Measurements from ENCODE around the gene FUZ.

The FUZ gene

DNA sequence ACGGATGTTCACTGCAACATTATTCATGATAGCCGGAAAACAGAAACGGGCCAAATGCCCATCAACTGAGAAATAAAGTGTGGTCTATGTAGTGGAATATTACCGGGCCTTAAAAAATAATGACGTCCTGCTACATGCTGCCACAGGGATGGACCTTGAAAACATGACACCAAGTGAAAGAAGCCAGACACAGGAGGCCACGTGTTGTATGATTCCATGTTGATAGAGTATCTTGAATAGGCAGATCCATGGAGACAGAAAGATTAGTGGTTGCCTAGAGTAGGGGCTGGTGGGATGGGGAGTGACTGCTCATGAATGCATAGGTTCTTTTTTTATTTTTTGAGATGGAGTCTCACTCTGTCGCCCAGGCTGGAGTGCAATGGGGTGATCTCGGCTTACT, 42.6 kb downstream of the FUZ start:
- no peak overlapping the region for H3K27ac ChIP-seq (ENCODE audit: low read depth, low read length)
- no peaks in the 10 kb centered on the region for H3K9me3 ChIP-seq (ENCODE audit: low read length)
- no peak overlapping the region for H3K9ac ChIP-seq (ENCODE audit: low read length)
- no peaks in the 10 kb centered on the region for H3K27me3 ChIP-seq (ENCODE audit: control insufficient read depth in 1 of 2, insufficient read depth in 2 of 2, low read length in 2 of 2)
- no peak overlapping the region for H3K4me3 ChIP-seq (ENCODE audit: low read depth in 1 of 2, low read length in 2 of 2)
- H3K4me1 ChIP-seq (ENCODE audit: insufficient read depth, low read length) = peaks cover 25% of the 10 kb centered on the region
- H3K36me3 ChIP-seq (ENCODE audit: insufficient read depth, low read length) = peaks cover 8% of the 10 kb centered on the region

DNA sequence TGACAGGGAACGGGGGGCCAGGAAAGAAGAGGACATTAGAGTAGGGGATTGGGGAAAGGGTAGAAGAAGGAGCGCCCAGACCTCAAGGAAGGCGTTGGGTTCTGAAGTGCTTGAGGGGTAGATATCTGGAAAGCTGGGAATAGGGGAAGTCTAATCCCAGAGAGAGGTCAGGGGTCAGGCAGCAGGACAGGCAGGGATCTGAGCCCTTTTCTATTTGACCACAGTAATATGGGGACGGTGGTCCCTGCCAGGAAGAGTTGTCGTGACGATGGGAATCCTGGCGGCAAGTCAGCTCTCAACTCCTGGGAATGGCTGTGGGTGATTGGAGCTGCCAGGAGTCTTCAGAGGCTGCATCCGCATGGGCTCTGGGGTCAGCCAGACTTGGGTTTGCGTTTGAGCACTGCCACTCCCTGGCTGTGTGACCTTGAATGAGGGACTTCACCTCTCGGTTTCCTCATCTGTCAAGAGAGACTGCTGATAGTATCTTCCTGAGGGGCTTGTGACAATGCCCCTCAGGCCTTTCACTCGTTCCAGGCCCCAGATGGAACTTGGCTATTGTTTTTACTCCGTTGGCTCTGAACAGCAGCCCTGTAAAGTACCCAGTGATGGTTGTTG, 45.0 kb downstream of the FUZ start:
- no peaks in the 10 kb centered on the region for H3K27me3 ChIP-seq (ENCODE audit: control insufficient read depth in 1 of 2, insufficient read depth in 2 of 2, low read length in 2 of 2)
- H3K4me3 ChIP-seq (ENCODE audit: low read depth in 1 of 2, low read length in 2 of 2) = peak overlapping the region; percentile 75 to 98
- H3K9ac ChIP-seq (ENCODE audit: low read length) = peak overlapping the region; percentile 95
- H3K4me1 ChIP-seq (ENCODE audit: insufficient read depth, low read length) = peaks cover 27% of the 10 kb centered on the region
- no peaks in the 10 kb centered on the region for H3K36me3 ChIP-seq (ENCODE audit: insufficient read depth, low read length)
- H3K27ac ChIP-seq (ENCODE audit: low read depth, low read length) = no peak overlapping the region
- H3K9me3 ChIP-seq (ENCODE audit: low read length) = no peaks in the 10 kb centered on the region

DNA sequence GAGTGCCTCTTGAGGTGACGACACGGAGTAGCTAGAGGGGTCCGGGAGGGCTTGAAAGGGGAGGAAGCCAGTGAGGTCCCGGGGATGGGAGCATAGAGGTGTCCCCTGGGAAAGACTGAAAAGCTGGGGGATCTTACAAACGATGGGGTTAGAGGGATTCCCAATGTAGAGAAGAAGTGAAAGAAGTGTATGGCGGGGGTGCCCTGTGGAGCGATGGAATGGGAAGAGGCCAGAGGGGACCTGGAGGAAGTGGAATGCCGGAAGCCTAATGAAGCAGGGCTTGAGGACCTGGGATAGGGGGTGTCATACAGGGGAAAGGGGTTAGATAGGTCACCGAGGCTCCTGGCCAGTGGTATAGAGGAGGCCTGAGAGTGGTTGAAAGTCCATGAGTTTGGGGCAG, 45.7 kb downstream of the FUZ start:
- Histone ChIP-seq H3K9ac (ENCODE audit: low read length) (peak overlapping the region; percentile 95), H3K4me1 (ENCODE audit: insufficient read depth, low read length) (peaks cover 27% of the 10 kb centered on the region), H3K27ac (ENCODE audit: low read depth, low read length) (peak overlapping the region; percentile 79), H3K4me3 (ENCODE audit: low read depth in 1 of 2, low read length in 2 of 2) (peak overlapping the region; percentile 75 to 98), H3K36me3 (ENCODE audit: insufficient read depth, low read length) (no peaks in the 10 kb centered on the region), H3K27me3 (ENCODE audit: control insufficient read depth in 1 of 2, insufficient read depth in 2 of 2, low read length in 2 of 2) (no peaks in the 10 kb centered on the region), H3K9me3 (ENCODE audit: low read length) (no peaks in the 10 kb centered on the region)

DNA sequence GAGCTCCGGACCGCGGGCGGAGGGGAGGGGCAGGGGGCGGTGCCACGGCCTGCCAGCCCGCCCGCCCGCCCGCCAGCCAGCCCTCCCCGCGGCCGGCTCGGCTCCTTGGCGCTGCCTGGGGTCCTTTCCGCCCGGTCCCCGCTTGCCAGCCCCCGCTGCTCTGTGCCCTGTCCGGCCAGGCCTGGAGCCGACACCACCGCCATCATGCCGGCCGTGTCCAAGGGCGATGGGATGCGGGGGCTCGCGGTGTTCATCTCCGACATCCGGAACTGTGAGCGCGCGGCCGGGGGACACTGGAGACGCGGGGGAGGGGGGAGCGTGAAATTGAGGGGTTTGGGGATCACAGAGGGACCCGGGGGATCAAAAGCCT, 46.2 kb downstream of the FUZ start, which contains the start of gene AP2A1:
AP2A1 (plus strand) TSS at position 72 of the 370 bp plus-strand sequence; CDS start at position 205, 133 bp downstream.
- Histone ChIP-seq H3K36me3 (ENCODE audit: insufficient read depth, low read length) (no peaks in the 10 kb centered on the region), H3K9me3 (ENCODE audit: low read length) (no peaks in the 10 kb centered on the region), H3K9ac (ENCODE audit: low read length) (peak within 1 kb of the TSS; percentile 95), H3K4me3 (ENCODE audit: low read depth in 1 of 2, low read length in 2 of 2) (peak within 1 kb of the TSS; percentile 75 to 98), H3K27ac (ENCODE audit: low read depth, low read length) (peak within 1 kb of the TSS; percentile 79), H3K27me3 (ENCODE audit: control insufficient read depth in 1 of 2, insufficient read depth in 2 of 2, low read length in 2 of 2) (no peaks in the 10 kb centered on the region), H3K4me1 (ENCODE audit: insufficient read depth, low read length) (peaks cover 27% of the 10 kb centered on the region)

DNA sequence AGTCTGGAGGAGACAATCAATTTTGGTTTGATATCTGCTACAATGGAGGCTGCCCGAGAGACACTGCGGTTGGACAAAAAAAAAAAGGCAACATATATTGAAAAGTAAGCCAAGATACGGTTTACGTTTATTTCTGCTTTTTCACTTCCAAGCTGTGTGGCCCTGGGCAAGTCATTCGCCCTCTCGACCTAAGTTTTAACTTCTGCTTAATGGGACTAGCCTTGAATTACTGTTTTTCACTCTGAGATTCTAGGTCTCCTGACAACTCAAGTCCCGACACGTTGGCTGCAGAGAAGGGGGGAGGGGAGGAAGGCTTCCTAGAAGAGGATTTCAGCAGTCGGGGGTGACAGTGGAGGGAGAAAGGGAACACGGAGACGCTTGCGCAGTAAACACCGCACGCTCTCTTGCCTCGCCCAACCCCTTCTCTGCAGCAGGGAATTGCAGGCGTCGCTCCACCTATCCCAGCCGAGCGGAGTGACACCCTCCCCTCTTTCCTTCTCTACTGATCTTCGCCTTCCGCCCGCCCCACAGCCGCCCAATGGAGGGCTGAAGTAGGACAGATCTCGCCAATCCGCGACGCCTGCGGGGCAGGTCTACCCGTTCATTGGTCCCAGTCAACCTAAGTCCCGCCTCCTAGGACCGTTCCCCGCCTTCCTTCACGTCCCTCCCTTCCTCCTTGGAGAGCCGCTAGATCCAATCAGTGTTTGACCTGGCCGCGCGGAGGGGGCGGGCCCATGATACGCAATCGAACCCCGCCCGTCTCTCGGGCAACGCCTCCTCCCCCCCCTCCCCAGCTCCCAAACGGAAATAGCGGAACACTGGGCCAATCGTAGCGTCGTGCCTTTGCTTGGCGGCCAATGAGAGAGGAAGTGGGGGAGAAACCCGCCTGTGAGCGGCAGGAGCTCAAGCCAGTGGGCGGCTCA, 46.8 kb downstream of the FUZ start:
- Histone ChIP-seq H3K27ac (ENCODE audit: low read depth, low read length) (peak overlapping the region; percentile 79), H3K36me3 (ENCODE audit: insufficient read depth, low read length) (no peaks in the 10 kb centered on the region), H3K4me3 (ENCODE audit: low read depth in 1 of 2, low read length in 2 of 2) (peak overlapping the region; percentile 21 to 49), H3K9me3 (ENCODE audit: low read length) (no peaks in the 10 kb centered on the region), H3K4me1 (ENCODE audit: insufficient read depth, low read length) (peaks cover 27% of the 10 kb centered on the region), H3K27me3 (ENCODE audit: control insufficient read depth in 1 of 2, insufficient read depth in 2 of 2, low read length in 2 of 2) (no peaks in the 10 kb centered on the region), H3K9ac (ENCODE audit: low read length) (peak overlapping the region; percentile 55)

DNA sequence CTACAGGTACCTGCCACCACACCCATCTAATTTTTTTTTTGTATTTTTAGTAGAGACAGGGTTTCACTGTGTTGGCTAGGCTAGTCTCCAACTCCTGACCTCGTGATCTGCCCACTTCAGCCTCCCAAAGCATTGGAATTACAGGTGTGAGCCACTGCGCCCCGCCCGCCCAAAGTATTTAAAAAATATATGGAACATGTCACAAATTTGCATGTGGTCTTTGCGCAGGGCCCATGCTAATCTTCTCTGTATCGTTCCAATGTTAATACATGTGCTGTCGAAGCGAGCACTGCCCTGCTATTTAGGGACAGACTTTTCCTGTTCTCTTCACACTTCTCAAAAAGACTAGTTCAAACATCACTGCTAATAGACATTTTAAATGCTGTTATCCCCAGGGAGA, 48.8 kb downstream of the FUZ start:
- Histone ChIP-seq H3K4me3 (ENCODE audit: low read depth in 1 of 2, low read length in 2 of 2) (no peak overlapping the region), H3K27me3 (ENCODE audit: control insufficient read depth in 1 of 2, insufficient read depth in 2 of 2, low read length in 2 of 2) (no peaks in the 10 kb centered on the region), H3K27ac (ENCODE audit: low read depth, low read length) (no peak overlapping the region), H3K9me3 (ENCODE audit: low read length) (no peaks in the 10 kb centered on the region), H3K36me3 (ENCODE audit: insufficient read depth, low read length) (no peaks in the 10 kb centered on the region), H3K9ac (ENCODE audit: low read length) (no peak overlapping the region), H3K4me1 (ENCODE audit: insufficient read depth, low read length) (peaks cover 27% of the 10 kb centered on the region)

DNA sequence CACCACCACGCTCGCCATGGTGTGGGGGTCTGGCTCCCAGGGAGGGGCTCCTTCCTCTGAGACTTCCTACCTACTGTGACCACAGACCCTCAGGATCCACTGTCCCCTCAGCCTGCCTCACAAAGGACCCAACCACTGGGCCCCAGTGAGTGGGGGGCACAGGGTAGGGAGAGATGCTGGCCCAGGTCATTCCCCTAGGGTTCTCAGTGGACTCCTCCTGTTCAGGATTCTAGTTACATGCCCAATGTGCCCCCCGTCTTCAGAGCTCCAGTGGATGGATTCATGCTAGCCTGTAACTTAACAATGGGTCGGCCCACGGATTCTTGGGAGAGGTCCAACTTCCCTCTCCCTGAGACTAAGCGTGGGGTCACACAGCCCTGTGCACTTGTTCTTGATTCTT, 49.9 kb downstream of the FUZ start, which contains the start of gene TSKS:
TSKS (minus strand) TSS at position 77 of the 400 bp plus-strand sequence; CDS start at position 18, 59 bp downstream.
- Histone ChIP-seq H3K4me3 (ENCODE audit: low read depth in 1 of 2, low read length in 2 of 2) (no peak within 1 kb of the TSS), H3K27ac (ENCODE audit: low read depth, low read length) (no peak within 1 kb of the TSS), H3K36me3 (ENCODE audit: insufficient read depth, low read length) (no peaks in the 10 kb centered on the region), H3K27me3 (ENCODE audit: control insufficient read depth in 1 of 2, insufficient read depth in 2 of 2, low read length in 2 of 2) (no peaks in the 10 kb centered on the region), H3K9me3 (ENCODE audit: low read length) (no peaks in the 10 kb centered on the region), H3K9ac (ENCODE audit: low read length) (no peak within 1 kb of the TSS), H3K4me1 (ENCODE audit: insufficient read depth, low read length) (peaks cover 16% of the 10 kb centered on the region)

DNA sequence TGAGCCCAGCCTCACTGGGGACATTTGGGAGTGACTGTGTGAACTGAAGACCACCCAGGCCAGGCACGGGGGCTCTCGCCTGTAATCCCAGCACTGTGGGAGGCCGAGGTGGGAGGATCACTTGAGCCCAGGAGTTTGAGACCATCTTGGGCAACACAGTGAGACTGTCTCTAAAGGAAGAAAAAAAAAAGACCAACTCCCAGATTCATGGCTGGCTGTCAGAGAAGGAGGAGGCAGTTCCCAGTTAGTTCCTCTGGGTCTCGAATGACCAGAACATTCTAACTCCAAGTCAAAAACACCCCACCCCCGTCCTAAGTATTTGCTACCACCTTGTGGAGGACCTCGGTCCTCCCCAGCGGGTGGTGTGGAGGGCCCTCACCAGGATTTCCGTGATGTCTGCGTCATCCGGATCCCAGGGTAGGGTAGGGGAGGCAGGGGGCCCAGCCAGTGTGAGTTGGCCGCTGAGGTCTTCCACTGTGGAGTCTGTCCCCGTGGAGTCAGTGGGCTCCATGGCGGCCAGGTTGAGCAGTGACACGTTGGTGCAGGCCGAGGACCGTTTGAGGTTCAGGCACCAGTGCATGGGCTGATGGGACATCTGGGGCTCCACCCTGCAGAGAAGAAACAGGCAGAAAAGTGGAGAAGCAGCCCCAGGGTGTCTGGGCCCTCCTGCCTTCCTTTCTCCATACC, 51.3 kb downstream of the FUZ start:
- Histone ChIP-seq H3K36me3 (ENCODE audit: insufficient read depth, low read length) (no peaks in the 10 kb centered on the region), H3K4me3 (ENCODE audit: low read depth in 1 of 2, low read length in 2 of 2) (no peak overlapping the region), H3K27me3 (ENCODE audit: control insufficient read depth in 1 of 2, insufficient read depth in 2 of 2, low read length in 2 of 2) (no peaks in the 10 kb centered on the region), H3K27ac (ENCODE audit: low read depth, low read length) (no peak overlapping the region), H3K4me1 (ENCODE audit: insufficient read depth, low read length) (peaks cover 8% of the 10 kb centered on the region), H3K9me3 (ENCODE audit: low read length) (no peaks in the 10 kb centered on the region), H3K9ac (ENCODE audit: low read length) (no peak overlapping the region)

DNA sequence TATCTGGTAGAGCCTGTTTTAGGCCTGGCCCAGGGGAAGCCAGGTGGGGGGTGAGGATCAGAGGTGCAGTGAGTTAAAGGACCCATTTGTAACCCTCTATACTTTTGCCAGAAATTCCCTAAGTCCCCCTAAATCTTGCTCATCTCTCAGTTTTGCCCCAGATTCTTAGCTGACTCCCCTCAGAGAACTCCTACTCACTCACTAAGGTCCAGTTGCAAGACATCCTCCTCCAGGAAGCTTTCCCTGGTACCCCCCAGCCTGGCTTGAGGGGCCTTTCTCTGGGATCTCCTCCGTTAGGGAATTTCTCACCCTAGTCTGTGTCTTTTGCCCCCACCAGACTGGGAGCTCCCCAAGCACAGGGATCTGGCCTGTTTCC, 51.9 kb downstream of the FUZ start:
- no peaks in the 10 kb centered on the region for H3K36me3 ChIP-seq (ENCODE audit: insufficient read depth, low read length)
- H3K27me3 ChIP-seq (ENCODE audit: control insufficient read depth in 1 of 2, insufficient read depth in 2 of 2, low read length in 2 of 2) = no peaks in the 10 kb centered on the region
- H3K4me1 ChIP-seq (ENCODE audit: insufficient read depth, low read length) = peaks cover 8% of the 10 kb centered on the region
- H3K9me3 ChIP-seq (ENCODE audit: low read length) = no peaks in the 10 kb centered on the region
- no peak overlapping the region for H3K27ac ChIP-seq (ENCODE audit: low read depth, low read length)
- H3K4me3 ChIP-seq (ENCODE audit: low read depth in 1 of 2, low read length in 2 of 2) = no peak overlapping the region
- no peak overlapping the region for H3K9ac ChIP-seq (ENCODE audit: low read length)

DNA sequence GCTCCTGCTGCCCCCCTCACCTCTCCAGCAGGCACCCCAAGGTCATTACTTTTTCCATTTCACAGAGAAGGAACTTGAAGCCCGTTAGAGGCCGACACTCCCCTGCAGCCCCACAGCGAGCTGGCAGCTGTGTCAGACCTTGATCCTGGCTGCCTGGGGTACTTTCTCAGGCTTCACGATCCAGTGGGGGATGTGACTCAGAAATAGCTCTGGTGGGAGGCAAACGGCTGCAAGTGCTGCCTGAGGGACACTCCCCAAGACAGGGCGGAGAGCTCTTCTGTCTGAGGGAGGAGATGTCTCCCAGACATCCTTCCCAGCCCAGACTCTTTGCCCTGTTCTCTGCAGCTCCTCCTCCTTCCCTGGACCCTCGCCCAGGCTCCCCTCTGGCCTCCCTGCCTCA, 54.8 kb downstream of the FUZ start:
- Histone ChIP-seq H3K9ac (ENCODE audit: low read length) (no peak overlapping the region), H3K4me1 (ENCODE audit: insufficient read depth, low read length) (no peaks in the 10 kb centered on the region), H3K9me3 (ENCODE audit: low read length) (no peaks in the 10 kb centered on the region), H3K36me3 (ENCODE audit: insufficient read depth, low read length) (no peaks in the 10 kb centered on the region), H3K4me3 (ENCODE audit: low read depth in 1 of 2, low read length in 2 of 2) (no peak overlapping the region), H3K27me3 (ENCODE audit: control insufficient read depth in 1 of 2, insufficient read depth in 2 of 2, low read length in 2 of 2) (no peaks in the 10 kb centered on the region), H3K27ac (ENCODE audit: low read depth, low read length) (no peak overlapping the region)
